Motor neuron (in vitro differentiated cells): ENCODE measurements around the gene NUDT13. TPM values are rescaled to one million over a fixed set of nuclear protein-coding genes. Genes with fewer than 3 reads are reported as not detected.
A peak's percentile ranks its signal among the peaks of the same experiment; 100 is the strongest.

ENCODE experiments used
- ATAC-seq, 8 experiments: fragments of 200-7000 bp; cut with Tn5 transposase; replicated peaks in 6 of 8; 2 replicates each; pipeline ENCODE4 v1.8.0; 2021; ENCODE audit warnings: mild to moderate bottlenecking in 8 of 8, moderate library complexity in 8 of 8
- H3K27ac ChIP-seq, 2 donors: fragments of 250-450 bp; sonication (Bioruptor Pico); 2 replicates each; pipeline ENCODE4 v1.9.0; 2021; ENCODE audit warnings: antibody characterized with exemption in 2 of 2, mild to moderate bottlenecking in 2 of 2, moderate library complexity in 1 of 2
- H3K4me1 ChIP-seq, 2 donors: fragments of 250-450 bp; sonication (Bioruptor Pico); replicated peaks in 1 of 2; 2 replicates each; pipeline ENCODE4 v1.6.1; 2021; ENCODE audit warnings: antibody characterized with exemption in 2 of 2, mild to moderate bottlenecking in 2 of 2, moderate library complexity in 1 of 2
- H3K4me3 ChIP-seq, 5 donors: fragments of 250-450 bp; sonication (Bioruptor Pico); 2 replicates each; pipeline ENCODE4 v1.9.0; 2021; ENCODE audit warnings: antibody characterized with exemption in 5 of 5, mild to moderate bottlenecking in 5 of 5, moderate library complexity in 4 of 5
- WGBS, 10 experiments: fragments of 450-650 bp; shearing (Covaris generic); methylation state at CpG; one replicate each; pipeline ENCODE4 v1.0.0; 2022; 5-methylcytosine and 5-hydroxymethylcytosine counted together
- in situ Hi-C, 9 experiments: fragments of 400-800 bp; cut with MboI; loops; one replicate each; pipeline ENCODE4 v1.15.0; 2021; ENCODE audit warnings: low sequenced_read_pairs in 9 of 9, low pct_unique_long_range_greater_than_20kb in 2 of 9; ENCODE audit not compliant: unreplicated experiment in 9 of 9
- total RNA-seq, 8 experiments: library from RNA; unstranded; fragments of 300-600 nt; gene quantifications; 2 replicates each; pipeline versions ENCODE4 v1.2.3 to v1.2.4, GENCODE V29; 2022

The NUDT13 gene
- total RNA-seq, 8 experiments from 2014 or later, result 0.60 to 9.2 (median 1.3) TPM

GRCh38 chr10:73156054-73156453 is 45.8 kb downstream of the NUDT13 start:
- H3K27ac ChIP-seq, result no peak overlapping the region
- WGBS, 10 experiments, result 51 to 100% (median 93%) methylated on average over 1 to 3 of the region's 3 CpGs; no CpG with 5 or more reads in 1 of the 10 experiments
- no peak overlapping the region for H3K4me3 ChIP-seq
- ATAC-seq, result no peak
- H3K4me1 ChIP-seq, result no peaks in the 10 kb centered on the region
- in situ Hi-C loops, result no loop called here

DNA sequence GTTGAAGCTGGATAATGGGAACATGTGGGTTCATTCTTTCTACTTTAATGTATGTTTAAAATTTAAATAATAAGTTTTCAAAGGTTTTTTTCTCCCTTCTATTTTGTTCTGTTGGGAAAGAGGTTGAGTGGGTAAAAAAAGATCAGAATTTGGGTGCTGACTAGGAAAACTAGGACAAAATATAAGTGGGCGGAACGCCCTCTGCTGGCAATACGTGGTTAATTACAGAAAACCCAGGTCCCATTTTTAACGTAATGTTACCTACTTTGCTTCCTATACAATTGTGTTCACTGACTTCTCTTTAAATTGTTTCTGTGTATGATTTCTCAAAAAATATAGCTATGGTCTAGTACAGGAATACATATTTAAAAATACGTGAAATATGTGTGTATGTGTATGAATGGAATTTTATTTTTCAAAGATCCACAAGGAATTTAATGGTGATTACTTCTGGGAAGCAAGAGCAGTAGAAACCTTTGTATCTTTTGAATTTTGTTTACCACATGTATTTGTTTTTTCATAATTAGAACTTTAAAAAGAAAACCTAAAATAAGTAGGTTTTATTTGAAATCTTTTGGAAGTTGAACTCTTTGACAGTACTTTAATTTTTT is 48.9 kb downstream of the NUDT13 start:
- Histone ChIP-seq H3K4me1 (no peaks in the 10 kb centered on the region), H3K27ac (no peak overlapping the region), H3K4me3 (no peak overlapping the region)
- WGBS, 10 experiments, result 0 to 33% (median 13%) methylated on average over 1 to 5 of the region's 5 CpGs; no CpG with 5 or more reads in 1 of the 10 experiments
- in situ Hi-C loops, result no loop called here
- peak in 3 of 8 experiments; percentile 28 to 58 (median 28) for ATAC-seq

DNA sequence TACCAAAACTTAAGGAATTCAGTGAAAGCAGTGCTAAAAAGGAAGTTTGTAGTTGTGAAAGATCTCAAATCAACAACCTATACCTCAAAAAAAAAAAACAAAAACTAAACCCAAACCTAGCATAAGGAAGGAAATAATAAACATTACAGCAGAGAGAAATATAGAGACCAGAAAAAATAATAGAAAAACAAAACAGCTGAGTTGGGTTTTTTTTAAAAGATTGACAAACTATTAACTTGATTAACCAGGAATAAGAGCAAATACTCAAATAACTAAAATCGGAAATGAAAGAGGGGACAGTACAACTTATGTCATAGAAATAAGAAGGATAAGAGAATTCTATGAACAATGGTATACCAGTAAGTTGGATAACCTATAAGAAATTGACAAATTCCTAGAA is 50.8 kb downstream of the NUDT13 start:
- no peak overlapping the region for H3K4me3 ChIP-seq
- in situ Hi-C loops, result no loop called here
- 70 to 100% (median 94%) methylated on average over 1 of the region's 1 CpG; no CpG with 5 or more reads in 1 of the 10 experiments for WGBS, 10 experiments
- H3K4me1 ChIP-seq, result no peaks in the 10 kb centered on the region
- H3K27ac ChIP-seq, result no peak overlapping the region
- ATAC-seq, result no peak

DNA sequence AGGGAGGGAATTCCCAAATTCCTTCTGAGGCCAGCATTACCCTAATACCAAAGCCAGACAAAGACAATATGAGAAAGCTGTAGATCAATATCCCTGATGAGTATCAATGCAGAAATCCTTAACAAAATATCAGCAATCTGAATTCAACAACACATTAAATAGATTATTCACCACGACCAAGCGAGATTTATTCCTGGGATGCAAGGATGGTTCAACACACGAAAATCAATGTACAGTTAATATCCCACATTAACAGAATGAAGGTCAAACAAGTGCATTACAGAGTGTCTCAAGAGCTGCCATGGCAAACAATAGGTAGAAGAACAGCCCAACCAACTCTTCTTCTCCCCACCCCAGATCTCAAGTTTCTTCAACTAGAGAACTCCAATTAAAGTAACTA is 51.4 kb downstream of the NUDT13 start:
- ATAC-seq, result no peak
- Histone ChIP-seq H3K4me3 (no peak overlapping the region), H3K27ac (no peak overlapping the region)

GRCh38 chr10:73163096-73163495 is 52.8 kb downstream of the NUDT13 start:
- Histone ChIP-seq H3K4me1 (no peaks in the 10 kb centered on the region), H3K27ac (no peak overlapping the region), H3K4me3 (no peak overlapping the region)
- no peak for ATAC-seq
- in situ Hi-C loops, result no loop called here
- 90 to 100% (median 100%) methylated on average over 1 to 2 of the region's 2 CpGs; no CpG with 5 or more reads in 5 of the 10 experiments for whole genome bisulfite sequencing, 10 experiments

More for the DNA sequence above, 51.4 kb downstream of the NUDT13 start:
- no peaks in the 10 kb centered on the region for H3K4me1 ChIP-seq
- 81 to 100% (median 93%) methylated on average over 2 to 3 of the region's 3 CpGs for WGBS, 10 experiments
- in situ Hi-C loops, result no loop called here

GRCh38 chr10:73166972-73167371 is 56.7 kb downstream of the NUDT13 start:
- no peak overlapping the region for H3K27ac ChIP-seq
- WGBS, 10 experiments, result 40 to 100% (median 81%) methylated on average over 1 to 2 of the region's 2 CpGs
- H3K4me1 ChIP-seq, result peaks cover 0 to 5% of the 10 kb centered on the region in 2 donors
- no peak for ATAC-seq
- in situ Hi-C loops, result no loop called here
- peak overlapping the region; percentile 68 to 98 (median 89) for H3K4me3 ChIP-seq

- in situ Hi-C loops, result no loop called here
- peak in 1 of 8 experiments; percentile 6 for ATAC-seq
- Histone ChIP-seq H3K4me3 (peak overlapping the region; percentile 68 to 98 (median 89)), H3K27ac (peak overlapping the region; percentile 88 to 96), H3K4me1 (peaks cover 0 to 5% of the 10 kb centered on the region in 2 donors)
- 0 to 20% (median 7%) methylated on average over 1 to 5 of the region's 5 CpGs; no CpG with 5 or more reads in 2 of the 10 experiments for WGBS, 10 experiments
These were observed 57.2 kb downstream of the NUDT13 start for GRCh38 chr10:73167458-73167782.

DNA sequence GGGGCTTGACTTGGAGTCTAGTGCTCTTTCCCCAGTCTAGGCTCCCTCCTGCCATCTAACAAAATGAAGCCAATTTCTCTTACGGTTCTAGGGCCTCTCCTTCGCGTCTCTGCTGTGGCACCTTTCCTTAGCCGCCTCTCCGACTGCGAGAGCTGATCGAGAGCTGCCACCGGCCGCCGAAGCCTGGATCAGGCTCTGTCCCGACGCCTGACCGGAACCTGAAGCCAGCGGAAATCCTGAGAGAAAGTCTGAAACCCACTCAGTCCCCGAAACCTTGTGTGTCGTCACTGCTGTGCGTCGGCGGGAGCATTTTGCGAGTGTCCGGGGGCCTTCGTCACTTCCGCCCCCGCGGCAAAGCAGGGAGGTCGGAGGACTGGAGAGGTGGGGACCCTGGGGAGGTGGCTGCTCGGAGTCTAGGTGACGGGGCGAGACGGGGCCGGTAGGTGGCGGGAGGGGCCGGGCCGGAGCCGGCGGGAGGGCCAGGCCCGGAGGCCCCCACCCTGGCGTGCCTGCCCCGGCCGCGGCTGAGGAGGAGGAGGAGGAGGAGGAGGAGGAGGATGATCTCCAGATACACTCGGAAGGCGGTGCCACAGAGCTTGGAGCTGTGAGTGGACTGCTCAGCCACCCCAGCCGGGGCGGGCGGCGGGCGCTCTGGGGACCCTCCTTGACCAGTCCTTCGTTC is 57.7 kb downstream of the NUDT13 start, which contains the start of the genes ECD and FAM149B1:
ECD (minus strand) TSS at position 226 of the 682 bp plus-strand sequence. CDS start 4,071 bp downstream, outside the sequence.
FAM149B1 (plus strand) TSS at position 337 of the 682 bp plus-strand sequence; CDS start at position 558, 221 bp downstream.
- Histone ChIP-seq H3K4me1 (peaks cover 0 to 5% of the 10 kb centered on the region in 2 donors), H3K4me3 (peak within 1 kb of the TSS; percentile 68 to 98 (median 89)), H3K27ac (peak within 1 kb of the TSS; percentile 88 to 96)
- ATAC-seq, result peak; percentile 95 to 99 (median 98)
- in situ Hi-C loops, result no loop called here
- WGBS, 10 experiments, result 0 to 3% (median 0%) methylated on average over 1 to 6 of the region's 49 CpGs; no CpG with 5 or more reads in 5 of the 10 experiments

DNA sequence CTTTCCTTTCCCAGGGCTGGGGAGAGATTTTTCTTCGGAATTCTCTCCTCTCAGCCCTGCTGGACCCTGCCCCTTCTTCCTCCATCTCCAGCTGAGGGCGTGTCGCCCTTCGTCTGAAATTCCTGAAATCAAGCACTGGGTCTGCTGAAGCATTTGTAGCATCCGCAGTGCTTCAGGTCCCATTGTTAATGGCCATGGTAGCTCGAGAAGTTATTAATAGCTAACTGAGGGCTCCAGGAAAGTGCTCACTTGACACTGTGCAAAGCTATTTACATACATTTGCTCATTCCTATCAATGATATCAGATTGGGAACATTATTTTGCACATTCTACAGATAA is 58.2 kb downstream of the NUDT13 start:
- Histone ChIP-seq H3K4me3 (peak overlapping the region; percentile 68 to 98 (median 89)), H3K27ac (peak overlapping the region; percentile 88 to 96), H3K4me1 (peaks cover 0 to 5% of the 10 kb centered on the region in 2 donors)
- peak in 2 of 8 experiments; percentile 36 to 49 for ATAC-seq
- 0 to 20% (median 0%) methylated on average over 1 to 5 of the region's 6 CpGs; no CpG with 5 or more reads in 3 of the 10 experiments for WGBS, 10 experiments
- in situ Hi-C loops, result no loop called here

DNA sequence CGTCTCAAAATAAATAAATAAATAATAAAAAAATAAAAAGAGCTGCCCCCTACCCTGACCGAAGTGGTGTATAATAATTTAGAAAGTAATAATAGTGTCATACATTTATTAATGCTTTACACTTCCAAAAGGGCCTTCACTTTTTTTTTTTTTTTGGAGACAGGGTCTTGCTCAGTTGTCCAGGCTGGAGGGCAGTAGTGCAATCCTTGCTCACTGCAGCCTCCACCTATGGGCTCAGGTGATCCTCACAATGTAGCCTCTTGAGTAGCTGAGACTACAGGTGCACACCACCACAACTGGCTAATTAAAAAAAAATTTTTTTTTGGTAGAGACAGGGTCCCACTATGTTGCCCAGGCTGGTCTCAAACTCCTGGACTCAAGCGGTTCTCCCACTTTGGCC is 59.1 kb downstream of the NUDT13 start:
- peaks cover 0 to 5% of the 10 kb centered on the region in 2 donors for H3K4me1 ChIP-seq
- 85 to 100% (median 98%) methylated on average over 1 to 3 of the region's 3 CpGs for WGBS, 10 experiments
- ATAC-seq, result no peak
- H3K27ac ChIP-seq, result no peak overlapping the region
- in situ Hi-C loops, result no loop called here
- H3K4me3 ChIP-seq, result peak overlapping the region in 1 of 5 donors; percentile 89

DNA sequence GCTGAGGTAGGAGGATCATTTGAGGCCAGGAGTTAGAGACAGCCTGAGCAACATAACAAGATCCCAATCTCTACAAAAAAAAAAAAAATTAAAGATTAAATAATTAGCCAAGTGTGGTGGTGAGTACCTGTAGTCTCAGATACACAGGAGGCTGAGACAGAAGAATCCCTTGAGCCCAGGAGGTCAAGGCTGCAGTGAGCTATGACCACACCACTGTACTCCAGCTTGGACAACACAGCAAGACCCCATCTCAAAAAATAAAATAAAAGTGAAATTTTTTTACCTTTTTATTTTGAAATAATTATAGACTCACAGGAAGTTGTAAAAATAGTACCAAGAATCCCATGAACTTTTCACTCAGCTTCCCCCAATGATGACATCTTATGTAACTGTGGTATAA is 62.6 kb downstream of the NUDT13 start:
- no peak overlapping the region for H3K27ac ChIP-seq
- in situ Hi-C loops, result no loop called here
- no peak overlapping the region for H3K4me3 ChIP-seq
- peaks cover 0 to 5% of the 10 kb centered on the region in 2 donors for H3K4me1 ChIP-seq
- no peak for ATAC-seq

DNA sequence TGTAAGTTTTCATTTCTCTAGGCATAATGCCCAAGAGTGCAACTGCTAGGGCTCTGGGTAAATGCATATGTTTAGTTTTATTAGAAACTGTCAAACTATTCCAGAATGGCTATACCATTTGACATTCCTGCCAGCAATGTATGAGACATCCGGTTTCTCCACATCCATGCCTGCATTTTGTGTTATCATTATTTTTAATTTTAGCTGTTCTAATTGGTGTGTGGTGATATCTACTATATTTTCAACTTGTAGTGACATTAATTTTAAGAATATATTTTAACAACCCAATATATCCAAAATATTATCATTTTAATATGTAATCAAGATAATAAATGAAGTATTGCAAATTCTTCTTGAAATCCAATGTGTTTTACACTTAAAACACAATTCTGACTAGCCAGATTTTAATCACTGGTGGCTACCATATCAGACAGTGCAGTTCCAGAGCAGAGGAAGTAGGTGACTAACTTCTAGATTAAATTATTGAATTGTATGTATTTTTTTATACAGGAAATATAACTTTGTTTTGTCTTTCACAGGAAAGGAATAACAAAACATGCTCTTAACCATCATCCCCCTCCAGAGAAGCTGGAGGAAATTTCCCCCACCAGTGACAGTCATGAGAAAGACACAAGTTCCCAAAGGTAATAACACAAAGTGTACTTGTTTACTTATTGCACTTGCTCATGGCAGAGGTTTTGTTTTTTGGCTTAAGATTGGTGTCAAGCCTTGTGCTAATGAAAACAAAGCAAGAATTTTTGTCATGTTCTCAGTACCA is 64.1 kb downstream of the NUDT13 start:
- Histone ChIP-seq H3K27ac (no peak overlapping the region), H3K4me3 (no peak overlapping the region), H3K4me1 (no peaks in the 10 kb centered on the region)
- ATAC-seq, result no peak
- in situ Hi-C loops, result no loop called here
- 60 to 100% (median 100%) methylated on average over 1 of the region's 1 CpG; no CpG with 5 or more reads in 3 of the 10 experiments for WGBS, 10 experiments
